Endothelial cell of umbilical vein (primary cell): ENCODE measurements around the gene LHFPL6. TPM values are rescaled to one million over a fixed set of nuclear protein-coding genes. Genes with fewer than 3 reads are reported as not detected.

Source experiments
- BruUV-seq: library from RNA; stranded (reverse); fragments of 400-500 nt; replicated peaks from 2 replicates; lab custom pipeline; 2021; lab: Mats Ljungman, UMichigan
- CTCF ChIA-PET: fragments of 300-600, 350-600 bp; sonication (Branson Sonifier 250); formaldehyde crosslinking; loops from one replicate; lab custom pipeline; 2021; ENCODE audit warnings: antibody characterized with exemption, inconsistent platforms; lab: Charles Lee
- POLR2A ChIA-PET: fragments of 300-600, 350-600 bp; sonication (Branson Sonifier 250); formaldehyde crosslinking; loops from one replicate; lab custom pipeline; 2021; ENCODE audit warnings: antibody characterized with exemption, inconsistent platforms; lab: Charles Lee
- DNase-seq: peaks from one replicate; pipeline ENCODE4 v3.0.0-alpha.2; 2011; ENCODE audit warnings: low read depth, low spot score
- FAIRE-seq: peaks from 2 replicates; lab custom pipeline; 2011; peaks lifted over from hg19 to GRCh38; lab: Jason Lieb, UNC
- H2AFZ ChIP-seq: 2 replicates; pipeline ENCODE4 v1.6.0; 2012; ENCODE audit warnings: low read depth, low read length, control low read depth, inconsistent platforms
- H3K27ac ChIP-seq: 2 replicates; pipeline ENCODE4 v1.5.1; 2011; ENCODE audit warnings: low read depth, mild to moderate bottlenecking, control low read depth, low read length, moderate library complexity; ENCODE audit not compliant: insufficient read depth
- H3K27me3 ChIP-seq, 2 experiments: 2 replicates each; pipeline versions ENCODE4 v1.6.0 to v1.6.1; 2011; ENCODE audit warnings: low read length in 2 of 2, mixed read lengths in 1 of 2; ENCODE audit not compliant: control insufficient read depth in 2 of 2, insufficient read depth in 2 of 2
- H3K36me3 ChIP-seq, 2 experiments: 2 replicates in 1 of 2; 3 replicates in 1 of 2; pipeline ENCODE4 v1.5.1; 2011; ENCODE audit warnings: low read length in 2 of 2, mild to moderate bottlenecking in 1 of 2, moderate library complexity in 1 of 2; ENCODE audit not compliant: control insufficient read depth in 2 of 2, insufficient read depth in 2 of 2; ENCODE audit errors: extremely low read depth in 1 of 2
- H3K4me1 ChIP-seq: 3 replicates; pipeline ENCODE4 v1.5.1; 2011; ENCODE audit warnings: mild to moderate bottlenecking, low read length; ENCODE audit not compliant: control insufficient read depth, insufficient read depth; ENCODE audit errors: extremely low read depth
- H3K4me2 ChIP-seq: 2 replicates; pipeline ENCODE4 v1.6.1; 2011; ENCODE audit warnings: low read length, control low read depth, mixed read lengths; ENCODE audit not compliant: insufficient read depth
- H3K4me3 ChIP-seq, 3 experiments: fragments of 200-600 bp in 1 of 3; sonication (generic), shearing (Covaris generic) in 1 of 3; replicated peaks in 1 of 3; 2 replicates each; pipeline ENCODE4 v1.5.1; 2011 to 2016; ENCODE audit warnings: control low read depth in 3 of 3, low read length in 3 of 3, mild to moderate bottlenecking in 2 of 3, inconsistent platforms in 1 of 3, low read depth in 1 of 3, moderate library complexity in 1 of 3; ENCODE audit not compliant: insufficient read depth in 1 of 3
- H3K79me2 ChIP-seq: 2 replicates; pipeline ENCODE4 v1.6.0; 2012; ENCODE audit warnings: low read length, inconsistent platforms; ENCODE audit not compliant: control insufficient read depth, insufficient read depth
- H3K9ac ChIP-seq: replicated peaks from 2 replicates; pipeline ENCODE3; 2011; ENCODE audit warnings: low read length, control low read depth; ENCODE audit not compliant: insufficient read depth; ENCODE audit errors: extremely low read depth
- H3K9me1 ChIP-seq: replicated peaks from 3 replicates; pipeline ENCODE4 v1.6.0; 2011; ENCODE audit warnings: mild to moderate bottlenecking, low read length; ENCODE audit not compliant: control insufficient read depth, insufficient read depth; ENCODE audit errors: extremely low read depth
- H3K9me3 ChIP-seq: replicated peaks from 2 replicates; pipeline ENCODE4 v1.5.1; 2012; ENCODE audit warnings: low read length, inconsistent platforms; ENCODE audit not compliant: control insufficient read depth, insufficient read depth
- H4K20me1 ChIP-seq: replicated peaks from 2 replicates; pipeline ENCODE3; 2011; ENCODE audit warnings: mild to moderate bottlenecking, low read length; ENCODE audit not compliant: control insufficient read depth, insufficient read depth; ENCODE audit errors: extremely low read depth
- CTCF ChIP-seq, 2 donors: IDR thresholded peaks; 1 replicate in 1 of 2; 2 replicates in 1 of 2; pipeline ENCODE4 v1.5.1; 2011; ENCODE audit warnings: low read length in 2 of 2, mild to moderate bottlenecking in 2 of 2, moderate library complexity in 2 of 2, control low read depth in 1 of 2, inconsistent platforms in 1 of 2, low read depth in 1 of 2; ENCODE audit not compliant: insufficient read depth in 1 of 2; ENCODE audit errors: extremely low read depth in 1 of 2
- EZH2 ChIP-seq: IDR thresholded peaks from 2 replicates; pipeline ENCODE4 v1.6.1; 2012; ENCODE audit warnings: borderline replicate concordance, low read depth, mild to moderate bottlenecking, moderate library complexity, low read length, inconsistent platforms; ENCODE audit not compliant: severe bottlenecking
- FOS ChIP-seq: IDR thresholded peaks from 2 replicates; pipeline ENCODE4 v1.6.1; 2011; ENCODE audit warnings: mild to moderate bottlenecking, low read length, moderate library complexity, borderline replicate concordance; ENCODE audit not compliant: insufficient read depth
- GATA2 ChIP-seq: IDR thresholded peaks from 2 replicates; pipeline ENCODE4 v1.7.0; 2011; ENCODE audit warnings: low read depth, mild to moderate bottlenecking, moderate library complexity, mixed read lengths, low read length; ENCODE audit not compliant: insufficient read length, insufficient read depth
- JUN ChIP-seq: IDR thresholded peaks from 2 replicates; pipeline ENCODE4 v1.6.1; 2011; ENCODE audit warnings: borderline replicate concordance, low read depth; ENCODE audit not compliant: insufficient read length, insufficient read depth
- MAX ChIP-seq: IDR thresholded peaks from 2 replicates; pipeline ENCODE4 v1.6.1; 2011; ENCODE audit not compliant: insufficient read depth, insufficient read length
- MYC ChIP-seq: IDR thresholded peaks from one replicate; pipeline ENCODE4 v1.6.1; 2011; ENCODE audit warnings: mild to moderate bottlenecking, low read depth, low read length
- POLR2AphosphoS5 ChIP-seq: IDR thresholded peaks from 2 replicates; pipeline ENCODE4 v1.6.1; 2012; ENCODE audit warnings: low read depth, mild to moderate bottlenecking, control low read depth, low read length, moderate library complexity; ENCODE audit not compliant: insufficient read depth
- dilution Hi-C: fragments of 300-500 bp; cut with MboI; formaldehyde crosslinking; loops from one replicate; pipeline ENCODE4 v1.15.0; 2019; ENCODE audit warnings: low sequenced_read_pairs; ENCODE audit not compliant: extremely low pct_ligation_motif_present
- intact Hi-C: fragments of 100-400 bp; cut with micrococcal nuclease; formaldehyde crosslinking; loops from one replicate; pipeline ENCODE4 v1.10.0; 2022
- polyA plus RNA-seq, 4 experiments: library from polyadenylated mRNA; depleted of rRNA in 3 of 4; stranded (reverse) in 3 of 4; unstranded in 1 of 4; fragments of >200 nt; gene quantifications; 2 replicates each; pipeline versions ENCODE4 v1.2.1 to v1.2.3, GENCODE V29; 2011 to 2012; ENCODE audit warnings: missing spikeins in 1 of 4
- total RNA-seq: library from RNA; stranded (reverse); gene quantifications from 2 replicates; pipeline ENCODE4 v1.2.3, GENCODE V29; 2021

Gene LHFPL6
- total and polyA plus RNA-seq, 2 donors (not counting 3 experiments of a cell fraction or from before 2014, with no cell fraction given): 17.5 to 19.4 TPM

- intact Hi-C loops: no loop called here
- POLR2A ChIA-PET: no interaction called here
Observed at GRCh38 chr13:39327172-39327479, 275.9 kb downstream of the LHFPL6 start.

More at GRCh38 chr13:39327172-39327479, 275.9 kb downstream of the LHFPL6 start:
- Histone ChIP-seq H3K4me3 (no peak overlapping the region), H3K36me3 (no peaks in the 10 kb centered on the region), H3K27ac (no peak overlapping the region), H3K9me1 (no peaks in the 10 kb centered on the region), H3K79me2 (no peaks in the 10 kb centered on the region), H2AFZ (no peak overlapping the region), H3K9ac (no peak overlapping the region), H3K4me1 (no peaks in the 10 kb centered on the region), H3K4me2 (no peak overlapping the region), H4K20me1 (no peaks in the 10 kb centered on the region), H3K27me3 (peaks cover 2 to 6% of the 10 kb centered on the region in 2 experiments), H3K9me3 (no peaks in the 10 kb centered on the region)
- no TSS peak for BruUV-seq
- dilution Hi-C loops: no loop called here
- TF ChIP-seq MAX (no peak), FOS (no peak), POLR2AphosphoS5 (no peak), EZH2 (no peak), JUN (no peak), CTCF (IDR thresholded peaks at IDR 0.05; ENCODE audit: extremely low read depth in 1 of 2, insufficient read depth in 1 of 2, low read depth in 1 of 2, low read length in 2 of 2) (no peak), MYC (no peak), GATA2 (no peak)
- no peak for FAIRE-seq
- CTCF ChIA-PET: no interaction called here
- DNase-seq: no peak
